ENCODE data around the gene POLD2. TPM values are rescaled to one million over a fixed set of nuclear protein-coding genes. Genes with fewer than 3 reads are reported as not detected.

The POLD2 gene
- total RNA-seq, 1 donor from 2014 or later, result 78.0 TPM

DNA sequence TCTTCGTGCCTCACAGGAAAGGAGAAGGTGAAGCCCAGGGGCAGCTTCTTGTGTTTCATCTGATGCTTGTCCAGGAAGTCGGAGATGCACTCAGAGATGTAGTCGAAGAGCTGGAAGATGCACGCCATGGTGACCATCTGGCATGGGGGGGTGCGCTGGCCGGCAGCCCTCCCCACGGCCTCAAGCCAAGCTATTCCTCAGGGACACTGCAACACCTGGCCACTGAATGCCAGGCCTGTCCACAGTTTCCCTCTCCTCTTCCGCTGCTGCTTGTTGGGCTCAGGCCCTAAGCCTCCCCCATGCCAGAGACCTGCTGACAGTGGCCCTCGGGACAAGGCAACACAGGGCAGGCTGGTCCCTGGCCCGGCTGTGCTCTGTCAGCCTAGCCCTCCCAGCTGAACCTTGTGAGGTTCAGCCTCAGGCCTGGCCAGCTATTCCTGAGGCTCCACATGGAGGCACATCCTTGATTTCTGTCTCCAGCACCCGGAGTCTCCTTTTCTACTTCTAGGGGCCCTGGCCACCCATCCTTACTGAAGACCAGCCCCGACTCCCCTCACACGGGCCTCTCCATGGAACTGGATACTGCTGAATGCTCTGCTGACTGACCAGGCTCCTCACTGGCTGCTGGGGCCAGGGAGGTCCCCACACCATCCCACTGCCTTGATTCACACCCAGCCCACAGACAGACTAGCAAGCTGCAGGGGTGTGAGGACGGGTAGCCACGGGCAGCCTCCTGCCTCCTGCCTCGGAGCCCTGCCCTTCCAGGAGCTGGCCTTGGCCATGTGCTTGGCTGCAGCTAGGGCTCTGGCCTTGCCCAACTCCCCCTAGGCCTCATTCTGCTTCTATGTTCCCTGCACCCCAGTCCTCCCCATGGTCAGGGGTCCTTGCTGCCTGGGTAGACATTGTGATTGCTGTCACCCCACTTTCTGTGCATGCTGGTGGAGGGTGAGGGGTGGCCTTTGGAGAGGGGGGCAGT, 27.9 kb upstream of the POLD2 start:
- intact Hi-C loops (cut with micrococcal nuclease), result no loop called here
- Histone ChIP-seq H3K4me3 (no peak overlapping the region), H3K27me3 (ENCODE audit: low read depth) (peaks cover 13% of the 10 kb centered on the region), H3K9me3 (replicated peaks) (no peaks in the 10 kb centered on the region), H3K4me1 (peaks cover 6% of the 10 kb centered on the region), H3K27ac (replicated peaks) (no peak overlapping the region), H3K36me3 (no peaks in the 10 kb centered on the region)
- TF ChIP-seq, protein P1, sequence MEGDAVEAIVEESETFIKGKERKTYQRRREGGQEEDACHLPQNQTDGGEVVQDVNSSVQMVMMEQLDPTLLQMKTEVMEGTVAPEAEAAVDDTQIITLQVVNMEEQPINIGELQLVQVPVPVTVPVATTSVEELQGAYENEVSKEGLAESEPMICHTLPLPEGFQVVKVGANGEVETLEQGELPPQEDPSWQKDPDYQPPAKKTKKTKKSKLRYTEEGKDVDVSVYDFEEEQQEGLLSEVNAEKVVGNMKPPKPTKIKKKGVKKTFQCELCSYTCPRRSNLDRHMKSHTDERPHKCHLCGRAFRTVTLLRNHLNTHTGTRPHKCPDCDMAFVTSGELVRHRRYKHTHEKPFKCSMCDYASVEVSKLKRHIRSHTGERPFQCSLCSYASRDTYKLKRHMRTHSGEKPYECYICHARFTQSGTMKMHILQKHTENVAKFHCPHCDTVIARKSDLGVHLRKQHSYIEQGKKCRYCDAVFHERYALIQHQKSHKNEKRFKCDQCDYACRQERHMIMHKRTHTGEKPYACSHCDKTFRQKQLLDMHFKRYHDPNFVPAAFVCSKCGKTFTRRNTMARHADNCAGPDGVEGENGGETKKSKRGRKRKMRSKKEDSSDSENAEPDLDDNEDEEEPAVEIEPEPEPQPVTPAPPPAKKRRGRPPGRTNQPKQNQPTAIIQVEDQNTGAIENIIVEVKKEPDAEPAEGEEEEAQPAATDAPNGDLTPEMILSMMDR (IDR thresholded peaks at IDR 0.05; ENCODE audit: borderline replicate concordance), result no peak
- DNase-seq, result no peak

DNA sequence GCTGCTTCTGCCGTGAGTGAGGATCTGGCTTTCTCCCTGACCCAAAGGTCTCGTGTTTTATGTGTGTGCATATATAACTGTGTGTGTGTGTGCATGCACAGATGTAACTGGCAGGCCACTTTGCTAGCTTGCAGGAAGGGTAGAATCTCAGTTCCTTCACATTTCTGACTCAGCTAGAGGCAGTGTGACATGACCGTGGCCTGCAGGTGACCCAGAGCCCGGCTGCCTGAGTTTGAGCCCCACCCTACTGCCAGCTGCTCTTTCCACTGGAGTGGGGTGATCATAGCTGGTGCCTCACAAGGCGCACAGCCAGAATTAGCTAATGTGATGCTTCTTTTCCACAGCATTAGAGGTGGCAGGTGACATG, 27.1 kb upstream of the POLD2 start:
- intact Hi-C loops (cut with micrococcal nuclease), result no loop called here
- Histone ChIP-seq H3K4me1 (peaks cover 13% of the 10 kb centered on the region), H3K36me3 (no peaks in the 10 kb centered on the region), H3K27ac (replicated peaks) (no peak overlapping the region), H3K27me3 (ENCODE audit: low read depth) (peaks cover 21% of the 10 kb centered on the region), H3K4me3 (no peak overlapping the region), H3K9me3 (replicated peaks) (no peaks in the 10 kb centered on the region)
- DNase-seq, result no peak
- TF ChIP-seq, protein P1 (IDR thresholded peaks at IDR 0.05; ENCODE audit: borderline replicate concordance), result no peak

DNA sequence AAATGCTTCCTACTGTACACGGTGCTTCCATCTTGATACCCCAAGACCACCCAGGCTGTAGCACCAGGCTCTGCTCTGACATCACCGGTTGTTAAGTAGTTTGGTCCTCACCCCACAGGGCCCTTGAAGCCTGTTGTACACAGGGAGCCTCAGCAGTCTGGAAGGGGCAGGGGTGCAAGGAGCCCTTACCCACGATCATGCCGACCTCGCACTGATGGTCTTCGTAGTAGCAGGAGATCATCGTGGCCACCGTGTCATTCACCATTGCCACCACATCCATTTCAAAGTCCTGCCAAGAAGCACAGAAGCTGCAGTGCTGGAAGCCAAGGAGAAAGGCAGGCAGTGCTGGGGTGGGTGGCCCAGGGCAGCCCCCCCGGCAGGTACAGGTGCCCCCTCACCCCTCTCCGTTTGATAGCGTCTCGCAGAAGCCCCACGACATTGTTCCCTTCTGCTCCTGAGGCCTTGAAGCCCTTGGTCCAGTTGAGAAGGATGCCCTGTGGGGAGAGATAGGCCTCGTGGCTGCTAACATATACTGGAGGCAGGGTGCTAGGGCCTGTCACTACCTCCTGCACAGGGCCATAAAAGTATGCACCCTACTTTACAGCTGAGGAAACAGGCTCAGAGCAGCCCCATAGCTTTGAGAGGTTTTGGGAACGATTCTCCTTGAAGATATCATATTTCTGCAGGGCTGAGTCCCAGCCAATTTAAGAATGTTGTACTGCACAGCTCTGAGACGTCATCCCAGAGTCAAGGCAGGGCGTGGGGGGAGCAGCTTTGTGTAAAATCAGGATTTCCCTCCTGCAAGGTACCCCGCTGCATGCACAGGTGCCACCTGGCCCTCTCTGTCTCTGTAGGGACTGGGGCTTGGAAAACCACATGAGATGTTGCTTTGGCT, 26.5 kb upstream of the POLD2 start:
- peaks cover 25% of the 10 kb centered on the region for H3K27me3 ChIP-seq (ENCODE audit: low read depth)
- DNase-seq, result no peak
- H3K4me3 ChIP-seq, result no peak overlapping the region
- H3K36me3 ChIP-seq, result no peaks in the 10 kb centered on the region
- H3K27ac ChIP-seq (replicated peaks), result no peak overlapping the region
- intact Hi-C loops (cut with micrococcal nuclease), result no loop called here
- H3K9me3 ChIP-seq (replicated peaks), result no peaks in the 10 kb centered on the region
- TF ChIP-seq, protein P1 (IDR thresholded peaks at IDR 0.05; ENCODE audit: borderline replicate concordance), result no peak
- peaks cover 18% of the 10 kb centered on the region for H3K4me1 ChIP-seq

DNA sequence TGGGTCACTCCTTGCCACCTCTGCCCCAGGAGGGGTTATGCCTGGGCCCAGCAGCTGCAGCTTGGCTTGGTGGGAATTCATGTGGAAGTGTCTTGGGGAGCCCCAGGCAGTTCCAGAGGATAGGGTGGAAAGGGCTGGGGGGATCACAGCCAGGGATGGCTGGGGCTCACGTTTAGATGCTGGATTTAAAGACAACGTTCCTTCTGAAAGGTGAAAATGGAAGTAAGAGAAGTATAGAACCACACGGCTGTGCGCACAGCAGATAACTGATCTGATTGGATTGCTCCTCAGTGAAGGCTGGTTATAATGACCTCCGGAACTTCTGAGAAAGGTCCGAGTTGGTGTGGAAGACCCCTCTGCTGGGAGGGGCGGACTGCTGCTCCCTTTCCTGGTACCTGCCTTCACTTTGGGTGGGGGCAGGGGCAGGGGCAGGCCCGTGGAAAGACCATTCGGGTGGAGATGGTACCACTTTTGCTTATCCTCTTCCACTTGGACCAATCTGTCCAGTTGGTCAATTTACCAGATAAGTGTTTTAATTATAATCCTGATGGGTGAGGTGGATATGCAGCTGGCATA, 25.7 kb upstream of the POLD2 start:
- intact Hi-C loops (cut with micrococcal nuclease), result no loop called here
- no peak for DNase-seq

DNA sequence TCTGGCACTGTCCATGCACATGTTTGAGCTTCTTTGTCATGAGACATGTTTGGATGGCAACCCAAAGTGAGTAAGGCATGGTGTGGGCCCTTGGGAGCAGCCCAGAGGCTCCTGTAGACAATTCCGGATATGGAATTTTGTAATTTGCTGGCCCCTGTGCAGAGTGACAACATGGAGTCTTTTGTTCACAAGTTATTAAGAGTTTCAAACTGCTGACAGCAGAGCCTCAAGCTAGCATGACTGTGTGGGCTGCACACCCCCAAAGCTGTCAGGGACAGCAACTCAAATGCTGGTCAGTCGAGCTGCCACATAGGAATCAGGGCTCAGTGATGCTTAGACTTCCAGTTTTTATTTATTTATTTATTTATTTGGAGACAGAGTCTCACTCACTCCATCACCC, 24.8 kb upstream of the POLD2 start:
- H3K27ac ChIP-seq (replicated peaks), result no peak overlapping the region
- intact Hi-C loops (cut with micrococcal nuclease), result no loop called here

More for the DNA sequence above, 25.7 kb upstream of the POLD2 start:
- H3K4me3 ChIP-seq, result no peak overlapping the region
- TF ChIP-seq, protein P1 (IDR thresholded peaks at IDR 0.05; ENCODE audit: borderline replicate concordance), result no peak
- peaks cover 25% of the 10 kb centered on the region for H3K27me3 ChIP-seq (ENCODE audit: low read depth)
- no peaks in the 10 kb centered on the region for H3K9me3 ChIP-seq (replicated peaks)
- no peak overlapping the region for H3K27ac ChIP-seq (replicated peaks)
- peaks cover 18% of the 10 kb centered on the region for H3K4me1 ChIP-seq
- no peaks in the 10 kb centered on the region for H3K36me3 ChIP-seq

More for the DNA sequence above, 24.8 kb upstream of the POLD2 start:
- peaks cover 25% of the 10 kb centered on the region for H3K27me3 ChIP-seq (ENCODE audit: low read depth)
- TF ChIP-seq, protein P1 (IDR thresholded peaks at IDR 0.05; ENCODE audit: borderline replicate concordance), result no peak
- H3K4me3 ChIP-seq, result no peak overlapping the region
- no peak for DNase-seq
- H3K4me1 ChIP-seq, result peaks cover 18% of the 10 kb centered on the region
- H3K36me3 ChIP-seq, result no peaks in the 10 kb centered on the region
- no peaks in the 10 kb centered on the region for H3K9me3 ChIP-seq (replicated peaks)

Data from left ventricle myocardium inferior (tissue), 1 donor.